GM10266 (cell line): Measurements from ENCODE around the gene ZNF329.

ENCODE experiments used
- DNase-seq: peaks from one replicate; pipeline ENCODE4 v3.0.0; 2012; ENCODE audit errors: extremely low spot score
- TF ChIP-seq, protein P1 (sequence below): IDR thresholded peaks from 2 replicates; pipeline ENCODE4 v1.5.1; 2012; ENCODE audit warnings: mild to moderate bottlenecking, low read depth; ENCODE audit not compliant: control insufficient read depth, insufficient read depth; ENCODE audit errors: missing control alignments

ZNF329 gene

DNA sequence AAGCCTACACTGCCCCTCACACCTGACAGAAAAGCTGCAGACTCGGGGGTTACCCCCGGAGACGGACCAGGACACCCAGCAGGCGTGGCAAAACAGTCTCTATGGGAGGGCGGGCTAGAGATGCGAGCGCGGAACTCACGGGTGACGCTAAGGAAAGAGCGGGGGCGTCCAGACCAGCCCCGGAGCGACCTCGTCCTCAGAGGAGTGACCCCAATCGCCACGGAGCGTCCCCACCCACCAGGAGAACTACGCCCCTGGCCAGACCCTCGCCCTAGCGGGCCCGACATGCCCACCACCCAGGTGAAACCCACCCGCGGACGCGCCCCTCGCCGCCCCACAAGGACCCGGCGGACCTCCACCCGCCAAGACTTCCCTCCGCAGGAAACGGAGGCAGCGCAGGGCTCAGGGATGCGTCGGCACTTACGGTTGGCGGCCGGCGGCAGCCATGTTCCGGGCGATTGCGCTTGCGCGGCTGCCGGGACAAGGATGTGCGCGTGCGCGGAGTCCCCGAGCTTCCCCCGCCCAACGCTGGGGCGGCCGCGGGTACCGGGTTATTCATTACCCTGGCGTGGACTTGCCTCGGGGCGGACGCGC lies at the start of gene ZNF329:
TSS of gene ZNF329 (minus strand) at position 462 of the 594 bp plus-strand sequence. CDS start 21,286 bp downstream, outside the sequence.
- peak; percentile 94 for DNase-seq
- TF ChIP-seq, protein P1, sequence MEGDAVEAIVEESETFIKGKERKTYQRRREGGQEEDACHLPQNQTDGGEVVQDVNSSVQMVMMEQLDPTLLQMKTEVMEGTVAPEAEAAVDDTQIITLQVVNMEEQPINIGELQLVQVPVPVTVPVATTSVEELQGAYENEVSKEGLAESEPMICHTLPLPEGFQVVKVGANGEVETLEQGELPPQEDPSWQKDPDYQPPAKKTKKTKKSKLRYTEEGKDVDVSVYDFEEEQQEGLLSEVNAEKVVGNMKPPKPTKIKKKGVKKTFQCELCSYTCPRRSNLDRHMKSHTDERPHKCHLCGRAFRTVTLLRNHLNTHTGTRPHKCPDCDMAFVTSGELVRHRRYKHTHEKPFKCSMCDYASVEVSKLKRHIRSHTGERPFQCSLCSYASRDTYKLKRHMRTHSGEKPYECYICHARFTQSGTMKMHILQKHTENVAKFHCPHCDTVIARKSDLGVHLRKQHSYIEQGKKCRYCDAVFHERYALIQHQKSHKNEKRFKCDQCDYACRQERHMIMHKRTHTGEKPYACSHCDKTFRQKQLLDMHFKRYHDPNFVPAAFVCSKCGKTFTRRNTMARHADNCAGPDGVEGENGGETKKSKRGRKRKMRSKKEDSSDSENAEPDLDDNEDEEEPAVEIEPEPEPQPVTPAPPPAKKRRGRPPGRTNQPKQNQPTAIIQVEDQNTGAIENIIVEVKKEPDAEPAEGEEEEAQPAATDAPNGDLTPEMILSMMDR: no peak

DNA sequence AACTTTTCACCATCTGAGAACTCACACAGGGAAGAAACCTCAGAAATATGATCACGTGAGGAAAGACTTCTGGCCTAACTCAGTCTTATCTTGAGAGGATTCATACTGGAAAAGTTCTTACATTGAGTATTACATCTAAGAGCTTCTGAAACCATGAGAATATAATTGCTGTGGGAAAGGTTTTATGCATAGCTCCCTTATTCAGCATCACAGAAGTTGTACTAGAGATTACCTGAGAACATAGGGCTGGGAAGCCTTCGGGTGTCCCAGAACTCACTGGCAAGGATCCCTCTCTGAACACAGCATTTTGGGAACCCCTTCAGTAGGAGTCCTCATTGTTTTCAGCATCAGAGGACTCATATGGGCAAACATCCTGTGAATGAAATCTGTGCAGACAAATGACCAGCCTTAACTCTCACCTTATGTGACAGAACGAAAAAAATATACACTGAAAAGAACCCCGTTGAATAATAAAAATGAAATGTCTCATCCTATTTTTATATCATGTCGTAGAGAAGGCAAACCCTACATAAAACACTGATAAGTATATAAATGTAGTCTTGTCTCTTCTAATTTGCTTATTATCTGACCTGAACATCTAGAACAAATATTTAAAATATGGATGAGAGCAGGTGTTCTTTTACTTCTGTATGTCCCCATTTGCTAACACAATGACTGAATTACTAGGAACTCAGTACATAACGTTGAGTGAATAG lies 46.5 kb upstream of the ZNF329 start:
- DNase-seq: no peak
- TF ChIP-seq, protein P1: no peak

DNA sequence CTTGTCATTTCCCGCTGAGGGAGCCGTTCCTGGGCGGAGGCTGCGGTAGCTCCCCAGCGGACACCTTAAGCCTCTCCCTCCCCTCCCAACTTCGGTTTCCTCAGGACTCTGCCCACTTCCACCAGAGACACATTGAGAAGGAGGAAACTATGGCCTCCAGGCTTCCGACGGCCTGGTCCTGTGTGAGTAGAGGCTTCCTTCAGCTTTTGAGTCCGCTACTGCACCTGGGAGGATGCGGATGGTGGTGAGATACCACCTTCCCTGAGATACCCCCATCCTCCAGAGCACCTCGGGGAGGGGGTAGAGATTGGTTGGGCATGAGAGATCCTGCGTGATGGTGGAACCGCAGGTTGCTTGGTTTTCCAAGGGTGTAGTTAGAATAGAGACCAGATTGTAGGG lies 33.2 kb upstream of the ZNF329 start:
- TF ChIP-seq, protein P1: no peak
- DNase-seq: no peak

DNA sequence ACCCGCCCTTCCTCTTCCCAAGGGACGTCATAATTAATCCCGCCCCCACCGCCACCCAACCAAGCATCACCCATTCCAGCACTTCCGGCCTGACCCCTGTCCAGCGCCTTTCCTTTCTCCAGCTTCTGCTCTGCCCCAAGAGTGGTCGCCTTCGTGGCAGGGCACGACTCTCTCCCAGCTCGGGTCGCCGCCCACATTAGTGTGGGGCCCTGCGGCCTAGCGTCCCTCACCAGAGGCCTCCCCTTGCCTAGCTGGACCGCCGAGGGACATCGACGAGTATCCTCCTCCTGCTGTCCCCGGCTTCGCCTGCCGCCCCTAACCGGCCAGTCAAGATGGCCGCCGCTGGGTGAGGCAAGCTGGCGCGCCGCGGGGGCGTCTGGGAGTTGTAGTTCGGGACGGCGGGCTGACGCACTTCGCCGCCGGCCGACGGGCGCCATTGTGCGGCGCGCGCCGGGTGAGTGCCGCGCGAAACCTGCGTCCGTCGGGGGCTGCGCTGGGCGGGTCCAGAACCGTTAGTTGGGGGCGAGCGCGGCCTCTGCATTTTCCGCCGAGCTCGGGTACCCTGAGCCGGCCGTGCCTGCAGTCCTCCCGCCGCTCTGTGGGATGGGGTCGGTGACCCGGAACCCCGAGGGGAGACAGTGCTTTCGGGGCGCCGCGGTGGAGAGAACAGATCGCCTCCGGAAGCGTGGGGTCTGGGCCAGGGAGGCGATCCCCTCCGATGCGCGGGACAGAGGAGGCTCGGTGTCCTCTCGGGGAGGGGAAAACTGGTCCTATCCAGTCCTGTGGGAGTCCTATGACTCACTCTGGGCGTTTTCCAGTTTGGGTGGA lies 32.6 kb upstream of the ZNF329 start, which contains the start of gene ZNF274:
TSS of gene ZNF274 (plus strand) at position 73 of the 828 bp plus-strand sequence. CDS start 905 bp downstream, outside the sequence.
- TF ChIP-seq, protein P1: no peak
- DNase-seq: peak; percentile 96

DNA sequence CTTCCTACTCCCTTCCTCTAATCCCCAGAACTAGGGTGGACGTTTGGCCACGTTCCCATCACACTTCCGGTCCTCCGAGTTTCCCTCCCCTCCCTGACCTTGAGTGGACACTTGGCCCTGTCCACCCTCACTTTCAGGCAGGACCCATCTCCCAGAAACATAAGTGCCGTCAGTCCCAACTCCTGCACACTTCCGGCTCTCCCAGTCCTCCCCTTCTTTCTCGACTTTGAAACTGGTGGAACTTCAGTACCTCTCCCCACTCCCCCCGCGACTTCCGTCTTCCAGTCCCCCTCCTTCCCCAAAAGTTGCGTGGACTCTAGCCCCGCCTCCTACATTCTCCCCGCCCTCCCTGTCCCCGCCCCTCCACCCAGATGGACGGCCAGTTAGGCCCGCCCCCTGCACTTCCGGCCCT lies 32.0 kb upstream of the ZNF329 start:
- TF ChIP-seq, protein P1: no peak
- peak; percentile 94 for DNase-seq

DNA sequence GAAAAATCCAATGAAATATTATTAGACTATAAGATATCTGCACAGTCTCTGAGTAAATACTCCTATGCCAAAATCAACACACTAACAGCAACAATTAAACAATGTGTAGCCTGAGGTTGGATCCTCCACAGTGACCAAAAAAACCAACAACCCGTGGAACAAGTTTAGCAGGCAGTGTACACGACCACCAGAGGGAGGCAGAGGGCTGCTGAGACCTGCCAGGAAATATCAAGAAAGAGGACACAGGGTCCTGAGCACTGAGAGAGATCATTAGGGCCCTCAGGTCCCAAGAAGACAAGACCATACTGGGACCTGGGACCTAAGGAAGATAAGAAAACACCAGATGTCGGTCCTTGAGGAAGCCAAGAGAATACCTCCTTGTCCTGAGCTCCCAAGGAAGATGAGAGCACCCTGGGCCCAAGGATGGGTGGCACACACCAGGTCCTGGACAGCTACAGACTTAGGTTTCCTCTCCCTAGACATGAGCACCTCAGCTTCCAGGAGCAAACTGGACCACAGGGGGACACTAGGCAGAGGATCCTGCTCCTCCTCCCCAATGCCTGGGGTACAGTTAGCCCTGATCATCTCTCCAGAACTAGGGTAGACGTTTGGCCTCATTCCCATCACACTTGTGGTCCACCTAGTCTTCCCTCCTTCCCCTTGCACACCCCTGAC lies 31.4 kb upstream of the ZNF329 start:
- no peak for DNase-seq
- TF ChIP-seq, protein P1: peak; percentile 59
